GM19238 (cell line): ENCODE data around the gene SRL.
A peak's percentile ranks its signal among the peaks of the same experiment; 100 is the strongest.

Experiments used
- DNase-seq: peaks from one replicate; pipeline ENCODE4 v3.0.0; 2011; ENCODE audit warnings: low spot score; ENCODE audit not compliant: insufficient read length

The SRL gene

GRCh38 chr16:4241928-4242283 is at the start of gene SRL:
Gene SRL, minus strand, starts transcription at chr16:4242080. Its CDS starts 13 bp downstream, at chr16:4242067.
- DNase-seq, result no peak

- no peak for DNase-seq
These were observed 48.5 kb upstream of the SRL start for GRCh38 chr16:4290236-4290830.

GRCh38 chr16:4288148-4288921 is 46.5 kb upstream of the SRL start:
- DNase-seq, result peak; percentile 96

- DNase-seq, result no peak
These were observed 43.3 kb upstream of the SRL start for GRCh38 chr16:4285167-4285566.

- no peak for DNase-seq
These were observed 42.1 kb upstream of the SRL start for GRCh38 chr16:4283939-4284338.

- DNase-seq, result no peak
These were observed 41.6 kb upstream of the SRL start for GRCh38 chr16:4283441-4283840.

DNA sequence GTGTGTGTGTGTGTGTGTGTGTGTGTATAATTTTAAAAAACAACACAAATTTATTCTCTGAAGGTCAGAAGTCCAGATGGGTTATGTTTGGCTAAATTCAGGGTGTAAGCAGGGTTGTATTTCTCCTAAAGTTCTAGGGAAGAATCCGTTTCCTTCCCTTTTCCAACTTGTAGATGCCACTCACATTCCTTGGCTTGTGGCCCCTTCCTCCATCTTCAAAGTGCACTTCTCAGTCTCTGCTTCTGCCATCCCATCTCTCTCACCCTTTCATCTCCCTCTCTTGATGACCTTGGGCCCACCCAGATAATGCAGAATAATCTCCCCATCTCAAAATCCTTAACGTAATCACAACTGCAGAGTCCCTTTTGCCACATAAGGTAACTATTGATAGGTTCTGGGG is 38.7 kb upstream of the SRL start:
- no peak for DNase-seq

GRCh38 chr16:4277987-4278513 is 36.2 kb upstream of the SRL start:
- no peak for DNase-seq

DNA sequence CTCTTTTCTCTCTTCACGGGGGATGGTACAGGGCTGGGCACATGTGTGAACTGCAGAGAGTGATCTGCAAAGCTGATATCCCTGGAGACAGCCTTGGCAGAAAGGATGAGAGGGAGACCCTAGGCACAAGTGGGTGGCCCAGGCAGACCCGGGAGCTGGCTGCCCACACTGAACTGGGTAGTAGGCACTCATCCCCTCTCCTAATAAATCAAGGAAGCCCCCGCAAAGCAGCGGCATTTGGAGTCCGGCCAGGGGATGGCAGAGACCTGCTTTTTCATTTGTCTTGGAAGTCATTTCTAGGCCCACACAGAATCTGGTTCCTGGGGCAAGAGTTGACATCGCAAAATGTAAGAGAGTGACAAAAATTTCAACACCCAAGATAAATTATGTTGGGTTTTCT is 34.0 kb upstream of the SRL start:
- no peak for DNase-seq

GRCh38 chr16:4273858-4274311 is 32.0 kb upstream of the SRL start:
- DNase-seq, result peak; percentile 50

DNA sequence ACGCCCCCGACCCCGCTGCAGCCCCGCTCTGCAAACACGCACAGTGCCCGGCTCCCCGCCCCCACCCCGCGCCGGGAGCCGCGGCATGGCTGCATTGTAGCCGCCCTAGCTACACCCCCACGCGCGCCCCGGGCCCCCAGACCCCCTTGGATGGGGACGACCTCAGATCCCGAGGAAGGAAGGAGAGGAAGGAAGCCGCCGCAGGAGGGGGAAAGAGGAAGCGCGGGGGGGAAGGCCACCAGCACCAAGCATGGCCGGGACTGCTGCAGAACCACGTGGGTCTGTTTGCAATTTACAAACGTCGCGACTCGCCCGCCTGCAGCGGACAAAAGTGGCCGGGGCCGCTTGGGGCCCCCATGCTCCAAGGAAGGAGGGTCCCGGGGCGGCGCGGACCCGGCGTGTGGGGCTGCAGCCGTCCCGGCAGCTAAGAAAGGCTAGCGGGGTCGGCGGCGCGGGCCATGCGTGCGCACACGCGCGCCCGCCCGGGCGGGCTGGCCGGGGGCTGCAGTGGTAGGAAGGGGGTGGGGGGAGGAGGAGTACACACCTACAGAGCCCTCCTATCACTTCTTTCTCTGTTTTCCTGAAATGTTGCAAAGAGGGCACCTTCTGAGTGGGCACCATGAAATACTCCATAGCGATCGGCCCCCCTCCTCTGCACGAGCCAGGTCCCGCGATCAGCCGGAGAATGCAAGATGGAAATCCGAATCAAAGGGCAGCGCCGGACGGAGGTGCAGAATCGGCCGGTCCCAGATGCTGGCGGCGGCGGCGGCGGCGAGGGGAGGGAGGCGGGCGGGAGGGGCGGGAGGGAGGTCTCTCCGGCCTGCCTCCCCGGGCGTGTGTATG is 30.5 kb upstream of the SRL start:
- peak; percentile 67 for DNase-seq

GRCh38 chr16:4271176-4272113 is 29.6 kb upstream of the SRL start:
- peak; percentile 95 for DNase-seq

- DNase-seq, result no peak
These were observed 28.7 kb upstream of the SRL start for GRCh38 chr16:4270595-4270994.

- no peak for DNase-seq
These were observed 28.2 kb upstream of the SRL start for GRCh38 chr16:4270091-4270490.

DNA sequence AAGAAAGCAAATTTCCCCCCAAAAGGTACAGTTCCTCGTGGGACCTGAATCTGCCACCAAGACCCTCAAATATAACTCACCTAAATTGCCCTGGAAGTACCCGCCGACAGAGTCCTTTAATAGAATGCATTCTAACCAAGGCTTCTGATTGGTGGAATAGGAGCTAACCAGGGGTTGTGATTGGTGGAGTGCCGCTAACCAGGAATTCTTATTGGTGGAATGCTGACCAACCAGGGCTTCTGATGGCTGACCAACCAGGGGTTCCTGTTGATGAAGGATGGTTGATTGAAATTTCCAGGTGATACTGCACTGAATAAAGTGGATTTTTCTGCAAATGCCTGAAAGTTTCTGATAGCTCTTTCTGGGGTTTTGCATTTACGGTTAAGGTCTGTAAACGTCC is 24.5 kb upstream of the SRL start:
- no peak for DNase-seq

DNA sequence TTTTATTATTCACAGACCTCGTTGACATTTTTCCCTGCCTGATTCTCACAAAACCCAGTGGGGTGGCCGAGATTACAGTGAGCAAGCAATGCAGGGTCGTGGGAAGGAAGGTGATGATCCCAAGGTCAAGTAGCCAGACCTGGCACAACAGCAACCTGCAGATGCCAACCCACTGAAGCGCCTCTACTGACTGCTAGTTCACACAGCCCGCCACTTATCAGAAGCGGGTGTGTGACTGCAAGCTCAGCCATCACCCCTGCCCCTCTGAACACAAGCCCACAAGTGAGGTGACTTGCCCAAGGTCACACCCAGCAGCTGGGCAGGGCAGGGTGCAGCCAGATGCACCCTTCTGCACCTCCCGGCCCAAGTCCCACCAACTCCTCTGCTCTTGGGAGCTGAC is 23.8 kb upstream of the SRL start:
- no peak for DNase-seq

DNA sequence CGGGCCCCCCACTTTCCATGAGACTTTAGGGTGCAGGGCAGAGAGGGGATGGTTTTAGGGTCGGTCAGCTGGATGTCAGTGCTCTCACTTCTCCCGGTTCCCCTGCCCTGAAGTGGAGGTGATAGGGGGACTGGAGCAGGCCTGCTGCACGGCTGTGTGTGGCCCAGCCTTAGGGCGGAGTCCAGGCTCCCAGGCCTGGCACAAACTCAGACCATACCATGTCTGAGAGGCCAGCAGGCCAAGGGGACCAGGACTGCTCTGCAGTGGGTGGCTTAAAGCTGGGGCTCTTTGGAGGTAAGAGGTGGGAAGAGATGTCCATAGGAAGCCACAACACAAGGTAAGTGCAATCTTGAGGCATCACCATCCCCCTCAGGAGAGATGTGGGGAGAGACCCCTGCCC is 22.7 kb upstream of the SRL start:
- no peak for DNase-seq

- no peak for DNase-seq
These were observed 21.9 kb upstream of the SRL start for GRCh38 chr16:4263504-4264436.

DNA sequence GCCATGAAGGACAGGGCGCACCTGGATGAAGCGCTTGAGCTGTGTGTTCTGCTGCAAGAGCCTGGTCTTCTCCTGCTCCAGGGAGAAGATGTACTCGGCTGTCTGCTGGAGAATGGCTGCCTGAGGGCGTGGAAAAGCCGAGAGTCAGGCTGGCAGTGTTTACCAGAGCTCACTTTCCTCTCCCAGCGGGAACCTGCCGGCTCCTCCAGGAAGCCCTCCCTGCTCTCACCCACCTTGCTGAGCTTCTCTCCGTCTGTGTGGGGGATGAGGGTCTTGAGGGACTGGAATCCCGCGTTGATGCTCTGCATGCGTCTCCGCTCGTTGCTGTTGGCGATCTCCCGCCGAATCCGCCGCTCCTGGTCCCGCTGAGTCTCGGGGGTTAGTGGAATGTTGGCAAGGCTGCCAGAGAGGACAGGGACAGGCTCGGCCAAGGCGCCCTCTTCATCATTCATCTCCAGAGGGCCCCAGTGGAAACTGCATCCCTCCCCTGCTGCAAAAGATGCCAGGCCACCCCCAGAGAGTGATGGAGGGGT is 20.5 kb upstream of the SRL start:
- no peak for DNase-seq
